A673 (cell line): ENCODE measurements around the gene RELN. TPM values are rescaled to one million over a fixed set of nuclear protein-coding genes. Genes with fewer than 3 reads are reported as not detected.

Experiments used
- BruUV-seq: library from RNA; stranded (reverse); fragments of 400-500 nt; replicated peaks from 2 replicates; lab custom pipeline; 2021; lab: Mats Ljungman, UMichigan
- CTCF ChIA-PET: fragments of 300-600 bp; sonication (Branson Sonifier 250); formaldehyde crosslinking; loops from one replicate; lab custom pipeline; 2022; ENCODE audit warnings: antibody characterized with exemption; lab: Charles Lee
- POLR2A ChIA-PET: fragments of 300-600 bp; sonication (Branson Sonifier 250); formaldehyde crosslinking; loops from one replicate; lab custom pipeline; 2022; ENCODE audit warnings: antibody characterized with exemption; ENCODE audit not compliant: low non-redundant PET; lab: Charles Lee
- DNase-seq: peaks from one replicate; pipeline ENCODE4 v3.0.0-alpha.2; 2015; ENCODE audit warnings: low spot score
- H3K27ac ChIP-seq: fragments of 200-600 bp; sonication (generic); 2 replicates; pipeline ENCODE4 v1.5.1; 2016; ENCODE audit warnings: mixed run types, low read depth, mild to moderate bottlenecking, mixed read lengths, antibody characterized with exemption, low read length; ENCODE audit not compliant: poor library complexity, severe bottlenecking
- H3K27me3 ChIP-seq: fragments of 200-600 bp; sonication (generic); replicated peaks from 2 replicates; pipeline ENCODE4 v1.6.1; 2017; ENCODE audit warnings: mixed run types, low read depth, mild to moderate bottlenecking, mixed read lengths, antibody characterized with exemption, low read length; ENCODE audit not compliant: insufficient read depth, poor library complexity
- H3K36me3 ChIP-seq: fragments of 200-600 bp; sonication (generic); 2 replicates; pipeline ENCODE4 v1.6.1; 2016; ENCODE audit warnings: mixed run types, mild to moderate bottlenecking, mixed read lengths, antibody characterized with exemption, low read length; ENCODE audit not compliant: insufficient read depth, poor library complexity, severe bottlenecking
- H3K4me1 ChIP-seq: fragments of 200-600 bp; sonication (generic); 2 replicates; pipeline ENCODE4 v1.6.1; 2017; ENCODE audit warnings: mixed run types, mild to moderate bottlenecking, mixed read lengths, antibody characterized with exemption, low read length; ENCODE audit not compliant: insufficient read depth, poor library complexity, severe bottlenecking
- H3K4me3 ChIP-seq: fragments of 200-600 bp; sonication (generic); 2 replicates; pipeline ENCODE4 v1.5.1; 2016; ENCODE audit warnings: low read depth, mixed run types, mild to moderate bottlenecking, mixed read lengths, low read length; ENCODE audit not compliant: poor library complexity, severe bottlenecking
- H3K9me3 ChIP-seq: fragments of 200-600 bp; sonication (generic); 2 replicates; pipeline ENCODE4 v1.6.1; 2016; ENCODE audit warnings: mixed run types, low read depth, mild to moderate bottlenecking, mixed read lengths, antibody characterized with exemption, low read length; ENCODE audit not compliant: poor library complexity, severe bottlenecking
- EZH2 ChIP-seq: fragments of 200-600 bp; sonication (generic); IDR thresholded peaks from 2 replicates; pipeline ENCODE4 v1.6.1; 2017; ENCODE audit warnings: borderline replicate concordance, low read depth, mild to moderate bottlenecking, mixed read lengths, antibody characterized with exemption, low read length; ENCODE audit not compliant: poor library complexity, severe bottlenecking
- intact Hi-C: fragments of 100-400 bp; cut with micrococcal nuclease; formaldehyde crosslinking; loops from one replicate; pipeline ENCODE4 v1.10.0; 2022; ENCODE audit not compliant: unreplicated experiment
- total RNA-seq: library from RNA; stranded (reverse); gene quantifications from 2 replicates; pipeline ENCODE4 v1.2.3, GENCODE V29; 2021
- TF ChIP-seq, protein P1 (sequence below): fragments of 300-800, 200-600 bp; sonication (generic); conservative IDR thresholded peaks from 2 replicates; pipeline ENCODE4 v1.5.1; 2017; ENCODE audit warnings: low read depth, mild to moderate bottlenecking, antibody characterized with exemption, low read length, moderate library complexity, mixed read lengths

RELN gene
- total RNA-seq, 1 experiment from 2014 or later = not detected

DNA sequence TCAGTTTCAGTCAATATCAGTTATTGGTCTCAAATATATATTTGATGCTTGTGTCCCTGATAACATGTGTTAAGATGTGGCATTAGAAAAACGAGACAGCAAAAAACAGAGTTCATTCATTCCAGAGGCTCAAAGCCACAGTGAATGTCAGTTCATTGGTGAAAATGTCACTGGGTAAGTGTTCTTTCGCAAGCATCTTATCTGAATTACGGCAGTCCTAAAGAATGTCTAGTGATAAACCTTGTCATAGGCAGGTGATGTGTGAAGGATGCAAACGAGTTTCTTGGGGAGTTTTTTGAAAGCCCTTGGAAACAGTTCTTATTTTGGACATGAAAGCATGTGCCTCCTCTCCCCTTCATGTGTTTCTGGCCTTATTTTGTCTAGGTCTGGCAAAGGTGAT is 45.9 kb upstream of the RELN start:
- Histone ChIP-seq H3K4me3 (no peak overlapping the region), H3K36me3 (no peaks in the 10 kb centered on the region), H3K27me3 (peaks cover 15% of the 10 kb centered on the region), H3K9me3 (no peaks in the 10 kb centered on the region), H3K27ac (no peak overlapping the region), H3K4me1 (no peaks in the 10 kb centered on the region)
- ChIA-PET POLR2A (no interaction called here), CTCF (no interaction called here)
- TF ChIP-seq, protein P1, sequence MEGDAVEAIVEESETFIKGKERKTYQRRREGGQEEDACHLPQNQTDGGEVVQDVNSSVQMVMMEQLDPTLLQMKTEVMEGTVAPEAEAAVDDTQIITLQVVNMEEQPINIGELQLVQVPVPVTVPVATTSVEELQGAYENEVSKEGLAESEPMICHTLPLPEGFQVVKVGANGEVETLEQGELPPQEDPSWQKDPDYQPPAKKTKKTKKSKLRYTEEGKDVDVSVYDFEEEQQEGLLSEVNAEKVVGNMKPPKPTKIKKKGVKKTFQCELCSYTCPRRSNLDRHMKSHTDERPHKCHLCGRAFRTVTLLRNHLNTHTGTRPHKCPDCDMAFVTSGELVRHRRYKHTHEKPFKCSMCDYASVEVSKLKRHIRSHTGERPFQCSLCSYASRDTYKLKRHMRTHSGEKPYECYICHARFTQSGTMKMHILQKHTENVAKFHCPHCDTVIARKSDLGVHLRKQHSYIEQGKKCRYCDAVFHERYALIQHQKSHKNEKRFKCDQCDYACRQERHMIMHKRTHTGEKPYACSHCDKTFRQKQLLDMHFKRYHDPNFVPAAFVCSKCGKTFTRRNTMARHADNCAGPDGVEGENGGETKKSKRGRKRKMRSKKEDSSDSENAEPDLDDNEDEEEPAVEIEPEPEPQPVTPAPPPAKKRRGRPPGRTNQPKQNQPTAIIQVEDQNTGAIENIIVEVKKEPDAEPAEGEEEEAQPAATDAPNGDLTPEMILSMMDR = no peak
- TF ChIP-seq EZH2 = no peak
- no TSS peak for BruUV-seq
- DNase-seq = no peak
- intact Hi-C loops = no loop called here

DNA sequence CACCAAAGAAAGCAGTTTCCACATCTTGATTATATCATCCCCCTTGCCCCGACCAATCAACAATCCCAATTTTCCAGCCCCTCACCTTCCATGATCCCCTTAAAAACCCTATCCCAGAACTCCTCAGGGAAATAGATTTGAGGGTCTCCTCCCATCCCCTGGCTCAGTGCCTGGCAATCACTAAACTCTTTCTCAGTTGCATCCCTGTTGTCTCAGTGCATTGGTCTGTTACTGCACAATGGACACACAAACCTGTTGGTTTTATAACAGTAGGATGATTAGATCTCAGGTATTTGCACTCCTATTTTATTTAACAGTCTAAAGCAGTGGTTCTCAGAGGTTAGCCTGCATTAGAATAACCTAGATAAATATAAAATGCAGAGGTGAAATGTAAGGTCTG is 45.2 kb upstream of the RELN start:
- H3K9me3 ChIP-seq = no peaks in the 10 kb centered on the region
- TF ChIP-seq, protein P1 = no peak
- no peak for TF ChIP-seq EZH2
- DNase-seq = no peak
- H3K36me3 ChIP-seq = no peaks in the 10 kb centered on the region
- intact Hi-C loops = no loop called here
- BruUV-seq = no TSS peak
- H3K27ac ChIP-seq = no peak overlapping the region
- no peaks in the 10 kb centered on the region for H3K4me1 ChIP-seq
- ChIA-PET CTCF (no interaction called here), POLR2A (no interaction called here)
- no peak overlapping the region for H3K4me3 ChIP-seq
- H3K27me3 ChIP-seq = peaks cover 9% of the 10 kb centered on the region

DNA sequence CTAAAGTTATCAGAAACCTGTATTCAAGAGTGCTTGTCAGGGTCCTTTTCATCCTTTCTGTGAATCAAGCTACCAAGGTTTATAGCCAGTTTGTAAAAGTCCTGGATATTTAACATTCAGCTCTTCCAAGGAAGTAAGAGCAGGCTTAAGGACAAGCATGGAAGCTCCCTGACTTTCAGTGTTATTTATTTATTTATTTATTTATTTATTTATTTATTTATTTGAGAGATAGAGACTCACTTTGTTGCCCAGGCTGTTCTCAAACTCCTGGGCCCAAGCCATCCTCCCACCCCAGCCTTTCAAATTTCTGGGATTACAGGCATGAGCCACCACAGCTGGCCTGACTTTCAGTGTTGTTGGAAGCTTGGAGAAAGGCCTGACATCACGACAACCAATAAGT is 44.4 kb upstream of the RELN start:
- Histone ChIP-seq H3K4me3 (no peak overlapping the region), H3K4me1 (no peaks in the 10 kb centered on the region), H3K27ac (no peak overlapping the region), H3K27me3 (peaks cover 1% of the 10 kb centered on the region), H3K36me3 (no peaks in the 10 kb centered on the region), H3K9me3 (no peaks in the 10 kb centered on the region)
- DNase-seq = no peak
- no peak for TF ChIP-seq EZH2
- TF ChIP-seq, protein P1 = no peak
- no TSS peak for BruUV-seq
- ChIA-PET POLR2A (no interaction called here), CTCF (no interaction called here)
- intact Hi-C loops = no loop called here
